Fibroblast of the aortic adventitia (primary cell): ENCODE measurements around the gene CARS1. TPM values are rescaled to one million over a fixed set of nuclear protein-coding genes. Genes with fewer than 3 reads are reported as not detected.

Experiments
- DNase-seq: peaks from one replicate; pipeline ENCODE4 v3.0.0-alpha.2; 2010; ENCODE audit warnings: low read depth
- H3K4me3 ChIP-seq: 2 replicates; pipeline ENCODE4 v1.5.1; 2011; ENCODE audit warnings: low read depth, mild to moderate bottlenecking, control low read depth, low read length, moderate library complexity
- CTCF ChIP-seq: IDR thresholded peaks from 2 replicates; pipeline ENCODE4 v1.5.1; 2011; ENCODE audit warnings: mild to moderate bottlenecking, low read length, control low read depth, inconsistent platforms; ENCODE audit not compliant: insufficient read depth
- total RNA-seq: library from RNA; depleted of rRNA; stranded (reverse); fragments of >200 nt; gene quantifications from 2 replicates; pipeline ENCODE4 v1.2.3, GENCODE V29; 2012; ENCODE audit warnings: low replicate concordance

CARS1 gene
- total RNA-seq, 1 donor, result 95.8 TPM

- DNase-seq, result no peak
- H3K4me3 ChIP-seq, result no peak overlapping the region
- TF ChIP-seq CTCF, result no peak
Measured at GRCh38 chr11:3102641-3102921, 45.4 kb upstream of the CARS1 start.

GRCh38 chr11:3101921-3102640 is 44.9 kb upstream of the CARS1 start:
- no peak overlapping the region for H3K4me3 ChIP-seq
- DNase-seq, result no peak
- no peak for TF ChIP-seq CTCF

GRCh38 chr11:3099178-3099577 is 42.0 kb upstream of the CARS1 start:
- DNase-seq, result no peak
- no peak for TF ChIP-seq CTCF
- no peak overlapping the region for H3K4me3 ChIP-seq

GRCh38 chr11:3096909-3097530 is 39.8 kb upstream of the CARS1 start:
- DNase-seq, result no peak
- H3K4me3 ChIP-seq, result no peak overlapping the region
- no peak for TF ChIP-seq CTCF

GRCh38 chr11:3095712-3096361 is 38.6 kb upstream of the CARS1 start:
- no peak for TF ChIP-seq CTCF
- H3K4me3 ChIP-seq, result no peak overlapping the region
- peak; percentile 80 for DNase-seq

- no peak for DNase-seq
- no peak overlapping the region for H3K4me3 ChIP-seq
- no peak for TF ChIP-seq CTCF
Measured at GRCh38 chr11:3094223-3094824, 37.1 kb upstream of the CARS1 start.
